HG03432 (cell line): ENCODE measurements around the gene CAMK2N1.
"Not testable (repeated sequence)": the region's sequence is repeated elsewhere in the genome, so short reads cannot be mapped to it uniquely, and the experiment has no call there.

Experiments used
- ATAC-seq: cut with Tn5 transposase; IDR thresholded peaks from one replicate; pipeline ENCODE4 v1.9.1; 2021; ENCODE audit warnings: mild to moderate bottlenecking, moderate library complexity; ENCODE audit not compliant: unreplicated experiment

The CAMK2N1 gene

GRCh38 chr1:20485527-20486456 is at the start of gene CAMK2N1:
CAMK2N1 (minus strand) TSS chr1:20486210; CDS start chr1:20485379, 831 bp downstream.
- no peak for ATAC-seq

DNA sequence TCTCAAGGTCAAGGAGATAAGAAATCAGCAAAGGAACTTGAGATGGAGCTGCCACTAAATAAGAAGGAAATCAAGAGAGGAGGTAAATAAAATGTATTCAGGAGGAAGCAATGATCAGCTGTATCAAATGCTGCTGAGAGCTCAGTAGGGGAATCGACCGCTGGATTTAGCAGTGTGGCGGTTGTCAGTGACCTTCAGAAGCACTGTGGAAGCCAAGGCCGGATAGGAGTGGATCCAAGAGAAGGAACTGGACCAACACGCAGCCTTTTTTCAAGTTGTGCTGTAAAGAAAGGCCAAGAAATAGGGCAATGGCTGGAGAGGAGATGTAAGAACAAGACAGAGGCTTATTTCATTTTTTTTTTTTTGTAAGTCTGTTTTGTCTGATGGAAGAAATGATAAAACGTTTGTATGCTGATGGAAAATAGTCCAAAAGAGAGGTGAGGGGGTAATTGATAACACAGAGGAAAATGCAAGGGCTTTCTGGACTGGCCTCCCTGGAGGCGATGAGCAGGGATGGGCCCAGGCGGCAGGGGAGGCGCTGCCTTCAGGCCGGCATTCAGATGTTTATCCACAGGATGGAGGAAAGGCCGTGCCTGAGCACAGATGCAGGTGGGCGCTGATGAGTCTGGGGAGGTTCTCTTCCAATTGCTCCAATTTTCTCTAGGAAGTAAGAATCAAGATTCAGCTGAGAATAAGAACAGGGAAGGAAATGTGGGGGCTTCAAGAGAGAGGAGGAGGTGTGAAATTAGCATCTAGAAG is 48.8 kb upstream of the CAMK2N1 start:
- no peak for ATAC-seq

DNA sequence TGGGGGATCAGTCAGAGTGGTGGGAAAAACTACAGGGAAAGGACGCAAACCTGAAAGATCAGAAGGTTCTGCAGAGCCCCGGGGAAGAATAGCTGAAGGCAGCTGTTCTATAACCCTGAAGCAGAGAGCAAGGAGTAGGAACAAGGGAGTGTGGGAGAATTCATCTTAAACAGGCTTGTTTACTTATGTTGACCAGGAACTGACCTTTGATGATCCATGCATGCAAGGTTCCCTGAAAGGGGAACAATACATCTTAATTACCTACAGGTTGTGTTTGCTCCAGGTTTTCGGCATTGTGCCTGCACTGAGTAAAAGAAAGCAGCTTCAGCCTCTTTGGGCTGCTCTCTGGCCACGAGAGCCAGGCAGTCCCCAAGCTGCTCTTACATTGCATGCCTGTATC is 47.6 kb upstream of the CAMK2N1 start:
- ATAC-seq, result no peak

GRCh38 chr1:20530901-20531300 is 44.9 kb upstream of the CAMK2N1 start:
- ATAC-seq, result no peak

DNA sequence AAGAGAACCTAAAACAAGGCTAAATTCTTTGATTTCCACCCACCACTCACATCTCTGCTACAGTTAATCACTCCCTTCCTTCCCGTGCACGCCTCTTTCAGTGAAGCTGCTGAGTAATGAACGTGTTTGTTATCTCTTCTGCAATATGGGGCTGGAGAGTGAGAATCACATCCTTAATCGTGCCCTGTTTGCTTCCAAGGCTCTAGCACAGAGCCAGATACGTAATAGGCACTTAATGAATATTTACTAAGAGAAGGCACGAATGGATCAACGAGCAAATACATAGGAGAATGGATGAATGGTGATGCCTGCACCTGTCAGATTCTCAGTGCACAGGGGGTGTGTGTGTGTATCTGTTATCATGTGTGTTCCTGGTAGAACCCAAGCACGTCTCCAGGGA is 44.3 kb upstream of the CAMK2N1 start:
- ATAC-seq, result no peak

DNA sequence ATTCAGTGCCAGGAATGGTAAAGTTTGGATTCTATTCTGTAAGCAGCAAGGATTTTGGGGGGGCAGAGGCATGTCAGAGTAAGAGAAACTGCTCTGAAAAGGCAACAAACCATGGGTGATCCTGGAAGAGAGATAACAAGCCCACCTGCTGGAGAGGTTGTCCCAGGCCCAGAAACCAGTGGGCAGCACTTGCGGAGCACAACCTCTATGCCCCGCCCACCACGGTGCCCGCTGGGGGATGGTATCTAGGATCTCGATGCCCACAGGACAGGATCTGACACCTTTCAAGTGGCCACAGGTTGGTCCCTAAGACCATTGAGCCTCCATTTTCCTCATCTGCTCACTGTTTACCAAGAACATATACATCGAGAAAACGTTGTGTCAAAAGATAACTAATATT is 42.2 kb upstream of the CAMK2N1 start:
- ATAC-seq, result no peak

DNA sequence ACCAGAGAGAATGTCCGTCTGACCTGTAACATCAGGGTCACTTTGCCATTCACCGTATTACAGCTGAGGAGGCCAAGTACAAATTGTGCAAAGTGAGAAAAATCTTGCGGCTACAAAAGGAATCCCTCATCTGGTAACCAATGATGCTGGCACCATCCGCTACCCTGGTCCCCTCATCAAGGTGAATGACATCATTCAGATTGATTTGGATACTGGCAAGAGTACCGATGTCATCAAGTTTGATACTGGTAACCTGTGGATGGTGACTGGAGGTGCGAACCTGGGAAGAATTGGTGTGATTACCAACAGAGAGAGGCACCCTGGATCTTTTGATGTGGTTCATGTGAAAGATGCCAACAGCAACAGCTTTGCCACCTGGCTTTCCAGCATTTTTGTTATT is 40.3 kb upstream of the CAMK2N1 start:
- ATAC-seq, result no peak

- ATAC-seq, result no peak
Measured at GRCh38 chr1:20521960-20522861, 36.2 kb upstream of the CAMK2N1 start.

- ATAC-seq, result not testable (repeated sequence)
Measured at GRCh38 chr1:20519609-20520262, 33.7 kb upstream of the CAMK2N1 start.

GRCh38 chr1:20511518-20512428 is 25.8 kb upstream of the CAMK2N1 start:
- ATAC-seq, result no peak

GRCh38 chr1:20508411-20508771 is 22.4 kb upstream of the CAMK2N1 start:
- no peak for ATAC-seq

DNA sequence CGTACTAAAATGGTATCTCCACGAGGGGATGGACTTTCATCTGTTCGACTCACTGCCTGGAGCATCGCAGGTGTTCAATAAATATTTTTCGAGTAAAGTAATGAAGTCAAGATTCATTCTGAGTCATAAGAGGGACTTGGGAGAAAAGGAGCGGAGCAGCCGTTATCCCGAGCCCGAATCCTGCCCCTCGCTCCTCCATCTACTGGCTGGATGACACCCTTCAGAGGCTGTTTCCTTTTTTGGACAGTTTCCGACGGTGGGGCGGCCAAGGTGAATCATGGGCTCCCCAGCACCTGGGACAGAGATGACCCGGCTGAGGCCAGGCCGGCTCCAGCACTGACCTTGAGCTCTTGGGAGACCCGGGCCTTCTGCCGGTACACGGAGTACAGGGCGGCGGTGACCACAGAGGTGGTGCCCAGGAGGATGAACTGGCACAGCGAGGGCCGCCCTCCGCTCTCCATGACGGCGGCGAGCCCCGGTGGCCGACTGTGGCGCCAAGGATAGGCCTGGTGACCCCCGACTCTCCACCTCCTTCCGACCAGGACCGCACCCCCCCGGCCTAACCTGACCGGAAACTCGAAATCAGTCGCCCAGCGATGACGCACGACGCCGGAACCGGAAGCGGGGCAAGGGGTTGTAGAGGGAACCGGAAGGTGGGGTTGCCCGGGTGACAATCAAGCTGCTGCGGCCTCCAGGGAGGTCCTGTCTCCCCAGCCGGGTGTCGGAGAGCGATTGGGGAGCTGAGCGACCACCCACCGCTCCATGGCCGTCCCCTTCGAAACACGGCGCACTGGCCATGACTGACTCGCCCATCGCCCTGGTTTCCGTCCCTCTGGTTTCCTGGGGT is 21.8 kb upstream of the CAMK2N1 start, which contains the start of gene MUL1:
TSS of gene MUL1 (minus strand) at position 588 of the 847 bp plus-strand sequence. CDS start at position 461, 127 bp downstream.
- ATAC-seq, result peak; percentile 88

GRCh38 chr1:20507248-20507563 is 21.2 kb upstream of the CAMK2N1 start:
- peak; percentile 21 for ATAC-seq

DNA sequence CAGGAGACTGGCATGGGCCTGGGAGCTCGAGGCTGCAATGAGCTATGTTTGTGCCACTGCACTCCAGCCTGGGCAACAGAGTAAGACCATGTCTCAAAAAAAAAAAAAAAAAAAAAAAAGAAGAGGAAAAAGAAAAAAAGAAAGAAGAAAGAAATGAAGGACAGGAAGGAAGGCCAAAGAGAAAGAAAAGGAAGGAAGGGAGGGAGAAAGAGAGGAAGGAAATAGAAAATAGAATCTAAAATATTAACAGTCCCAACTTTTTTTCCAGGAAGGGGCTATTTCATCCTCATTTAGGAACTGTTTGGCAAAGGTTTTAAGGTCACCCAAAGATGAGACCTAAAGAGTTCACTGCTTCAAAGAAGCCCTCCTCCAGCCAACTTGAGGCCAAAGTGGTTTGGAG is 19.5 kb upstream of the CAMK2N1 start:
- ATAC-seq, result no peak

- no peak for ATAC-seq
Measured at GRCh38 chr1:20500716-20501115, 14.7 kb upstream of the CAMK2N1 start.

- no peak for ATAC-seq
Measured at GRCh38 chr1:20499718-20500117, 13.7 kb upstream of the CAMK2N1 start.

GRCh38 chr1:20499105-20499504 is 13.1 kb upstream of the CAMK2N1 start:
- ATAC-seq, result no peak

GRCh38 chr1:20498116-20498515 is 12.1 kb upstream of the CAMK2N1 start:
- ATAC-seq, result no peak

- no peak for ATAC-seq
Measured at GRCh38 chr1:20497506-20497905, 11.5 kb upstream of the CAMK2N1 start.
